Right lobe of liver (tissue), 4 donors: ENCODE measurements around the gene CHTF8.

Source experiments
- POLR2A ChIP-seq: fragments of 450-650 bp; IDR thresholded peaks from one replicate; pipeline ENCODE4 v1.6.1; 2017; ENCODE audit warnings: antibody characterized with exemption, mild to moderate bottlenecking
- TF ChIP-seq, protein P1 (sequence below), 4 donors: fragments of 200-600 bp in 3 of 4; fragments of 450-650 bp in 1 of 4; IDR thresholded peaks; one replicate each; pipeline versions ENCODE4 v1.5.1 to v1.8.0; 2016 to 2022; ENCODE audit warnings: antibody characterized with exemption in 4 of 4, mild to moderate bottlenecking in 2 of 4
- donor health status: DM: no; HTN: no; CAD: no.
- donor health status: DM: no; HTN: no; CAD: no.
- donor health status: DM: no; HTN: yes; CAD: no.

GRCh38 chr16:69119536-69119935 lies 12.9 kb downstream of the CHTF8 start:
- TF ChIP-seq, protein P1, sequence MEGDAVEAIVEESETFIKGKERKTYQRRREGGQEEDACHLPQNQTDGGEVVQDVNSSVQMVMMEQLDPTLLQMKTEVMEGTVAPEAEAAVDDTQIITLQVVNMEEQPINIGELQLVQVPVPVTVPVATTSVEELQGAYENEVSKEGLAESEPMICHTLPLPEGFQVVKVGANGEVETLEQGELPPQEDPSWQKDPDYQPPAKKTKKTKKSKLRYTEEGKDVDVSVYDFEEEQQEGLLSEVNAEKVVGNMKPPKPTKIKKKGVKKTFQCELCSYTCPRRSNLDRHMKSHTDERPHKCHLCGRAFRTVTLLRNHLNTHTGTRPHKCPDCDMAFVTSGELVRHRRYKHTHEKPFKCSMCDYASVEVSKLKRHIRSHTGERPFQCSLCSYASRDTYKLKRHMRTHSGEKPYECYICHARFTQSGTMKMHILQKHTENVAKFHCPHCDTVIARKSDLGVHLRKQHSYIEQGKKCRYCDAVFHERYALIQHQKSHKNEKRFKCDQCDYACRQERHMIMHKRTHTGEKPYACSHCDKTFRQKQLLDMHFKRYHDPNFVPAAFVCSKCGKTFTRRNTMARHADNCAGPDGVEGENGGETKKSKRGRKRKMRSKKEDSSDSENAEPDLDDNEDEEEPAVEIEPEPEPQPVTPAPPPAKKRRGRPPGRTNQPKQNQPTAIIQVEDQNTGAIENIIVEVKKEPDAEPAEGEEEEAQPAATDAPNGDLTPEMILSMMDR (IDR thresholded peaks at IDR 0.05): no peak
- TF ChIP-seq POLR2A: no peak
